ENCODE data around the gene CBS. TPM values are rescaled to one million over a fixed set of nuclear protein-coding genes. Genes with fewer than 3 reads are reported as not detected.
A peak's percentile ranks its signal among the peaks of the same experiment; 100 is the strongest.
"Not testable (repeated sequence)": the region's sequence is repeated elsewhere in the genome, so short reads cannot be mapped to it uniquely, and the experiment has no call there.

CBS gene
- total RNA-seq, 2 experiments from 2014 or later = 0.19 to 0.39 TPM

GRCh38 chr21:43045165-43045875, 30.3 kb downstream of the CBS start:
- H3K4me3 Mint-ChIP-seq = peak overlapping the region; percentile 27
- H3K36me3 ChIP-seq (ENCODE audit: insufficient read depth, low read length); H3K27ac ChIP-seq (ENCODE audit: low read depth in 1 of 2, low read length in 2 of 2); H3K9me3 Mint-ChIP-seq; H3K27me3 ChIP-seq (ENCODE audit: control insufficient read depth in 1 of 2, insufficient read depth in 2 of 2, low read length in 2 of 2); H3K4me1 Mint-ChIP-seq (ENCODE audit: low read depth); H3K27me3 Mint-ChIP-seq; H3K9me3 ChIP-seq (ENCODE audit: control insufficient read depth in 1 of 2, insufficient read depth in 1 of 2, low read length in 2 of 2); H3K36me3 Mint-ChIP-seq (ENCODE audit: low read depth); POLR2A ChIA-PET; H3K4me3 ChIP-seq (ENCODE audit: low read length); CTCF ChIA-PET; intact Hi-C loops (cut with DNase I, micrococcal nuclease): not testable (repeated sequence)
- peaks cover 13% of the 10 kb centered on the region for H3K4me1 ChIP-seq (ENCODE audit: insufficient read depth, low read length)
- DNase-seq (peak in 2 of 14 experiments; percentile 10 to 31), ATAC-seq (ENCODE audit: poor library complexity) (peak; percentile 80)
- H3K27ac Mint-ChIP-seq = peak overlapping the region; percentile 66

DNA sequence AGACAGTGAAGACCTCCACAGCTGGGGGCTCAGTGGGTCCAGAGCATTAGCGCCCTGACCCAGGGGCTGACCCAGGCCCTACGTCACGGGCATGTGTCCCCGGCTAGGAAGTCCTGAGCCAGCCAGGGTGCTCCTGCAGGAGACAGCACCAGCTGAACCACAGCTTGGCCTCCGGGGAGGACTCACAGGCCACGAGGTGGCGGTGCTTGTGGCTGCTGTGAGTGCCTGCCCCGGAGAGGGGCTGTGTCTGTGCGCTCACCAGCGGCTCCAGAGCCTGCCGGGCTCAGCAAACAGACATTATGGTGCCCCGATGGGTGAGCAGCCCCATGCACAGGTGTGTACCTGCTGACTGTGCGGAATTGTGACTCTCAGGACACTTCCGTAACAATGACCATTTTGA, 31.1 kb downstream of the CBS start:
- POLR2A ChIA-PET; H3K9me3 Mint-ChIP-seq; H3K36me3 ChIP-seq (ENCODE audit: insufficient read depth, low read length); ATAC-seq (ENCODE audit: poor library complexity); H3K27me3 Mint-ChIP-seq; H3K36me3 Mint-ChIP-seq (ENCODE audit: low read depth); intact Hi-C loops (cut with DNase I, micrococcal nuclease); H3K27me3 ChIP-seq (ENCODE audit: control insufficient read depth in 1 of 2, insufficient read depth in 2 of 2, low read length in 2 of 2); DNase-seq; H3K27ac Mint-ChIP-seq; H3K4me3 Mint-ChIP-seq; H3K4me1 Mint-ChIP-seq (ENCODE audit: low read depth); H3K27ac ChIP-seq (ENCODE audit: low read depth in 1 of 2, low read length in 2 of 2); H3K9me3 ChIP-seq (ENCODE audit: control insufficient read depth in 1 of 2, insufficient read depth in 1 of 2, low read length in 2 of 2); CTCF ChIA-PET; H3K4me3 ChIP-seq (ENCODE audit: low read length): not testable (repeated sequence)
- H3K4me1 ChIP-seq (ENCODE audit: insufficient read depth, low read length) = peaks cover 13% of the 10 kb centered on the region

- H3K4me3 Mint-ChIP-seq; H3K36me3 ChIP-seq (ENCODE audit: insufficient read depth, low read length); intact Hi-C loops (cut with DNase I, micrococcal nuclease); POLR2A ChIA-PET; CTCF ChIA-PET; H3K9me3 ChIP-seq (ENCODE audit: control insufficient read depth in 1 of 2, insufficient read depth in 1 of 2, low read length in 2 of 2); H3K27me3 ChIP-seq (ENCODE audit: control insufficient read depth in 1 of 2, insufficient read depth in 2 of 2, low read length in 2 of 2); H3K4me1 Mint-ChIP-seq (ENCODE audit: low read depth); H3K27me3 Mint-ChIP-seq; DNase-seq; ATAC-seq (ENCODE audit: poor library complexity); H3K36me3 Mint-ChIP-seq (ENCODE audit: low read depth); H3K27ac Mint-ChIP-seq; H3K27ac ChIP-seq (ENCODE audit: low read depth in 1 of 2, low read length in 2 of 2); H3K4me3 ChIP-seq (ENCODE audit: low read length); H3K9me3 Mint-ChIP-seq: not testable (repeated sequence)
- H3K4me1 ChIP-seq (ENCODE audit: insufficient read depth, low read length) = peaks cover 13% of the 10 kb centered on the region
Observed at GRCh38 chr21:43043291-43043690, 32.3 kb downstream of the CBS start.

DNA sequence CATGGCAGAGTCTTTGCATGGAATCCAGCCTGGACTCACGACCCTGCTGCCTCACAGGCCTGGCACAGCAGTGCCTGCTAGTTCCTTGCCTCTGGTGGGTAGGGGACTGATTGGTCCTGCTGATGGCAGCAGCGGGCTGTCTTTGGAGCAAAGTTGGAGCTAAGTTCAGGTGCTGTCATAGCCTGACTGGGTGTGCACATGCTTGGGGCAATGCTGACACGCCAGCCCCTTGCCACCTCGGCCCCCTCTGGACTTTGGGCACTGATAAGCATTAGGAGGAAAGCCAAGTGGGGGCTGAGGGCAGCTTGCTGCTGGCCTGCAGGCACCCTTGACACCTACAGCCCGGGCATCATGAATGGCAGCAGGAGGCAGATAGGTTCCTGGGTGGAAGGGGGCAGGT, 33.5 kb downstream of the CBS start:
- H3K27ac Mint-ChIP-seq; ATAC-seq (ENCODE audit: poor library complexity); H3K27ac ChIP-seq (ENCODE audit: low read depth in 1 of 2, low read length in 2 of 2); H3K27me3 Mint-ChIP-seq; H3K27me3 ChIP-seq (ENCODE audit: control insufficient read depth in 1 of 2, insufficient read depth in 2 of 2, low read length in 2 of 2); POLR2A ChIA-PET; H3K4me3 Mint-ChIP-seq; H3K9me3 Mint-ChIP-seq; intact Hi-C loops (cut with DNase I, micrococcal nuclease); H3K4me1 Mint-ChIP-seq (ENCODE audit: low read depth); H3K9me3 ChIP-seq (ENCODE audit: control insufficient read depth in 1 of 2, insufficient read depth in 1 of 2, low read length in 2 of 2); H3K36me3 Mint-ChIP-seq (ENCODE audit: low read depth); DNase-seq; CTCF ChIA-PET; H3K4me3 ChIP-seq (ENCODE audit: low read length); H3K36me3 ChIP-seq (ENCODE audit: insufficient read depth, low read length): not testable (repeated sequence)
- H3K4me1 ChIP-seq (ENCODE audit: insufficient read depth, low read length) = peaks cover 13% of the 10 kb centered on the region

- H3K4me3 ChIP-seq (ENCODE audit: low read length); ATAC-seq (ENCODE audit: poor library complexity); H3K36me3 ChIP-seq (ENCODE audit: insufficient read depth, low read length); H3K4me3 Mint-ChIP-seq; CTCF ChIA-PET; POLR2A ChIA-PET; intact Hi-C loops (cut with DNase I, micrococcal nuclease); H3K4me1 Mint-ChIP-seq (ENCODE audit: low read depth); H3K27ac ChIP-seq (ENCODE audit: low read depth in 1 of 2, low read length in 2 of 2); H3K9me3 Mint-ChIP-seq; DNase-seq; H3K27ac Mint-ChIP-seq; H3K27me3 ChIP-seq (ENCODE audit: control insufficient read depth in 1 of 2, insufficient read depth in 2 of 2, low read length in 2 of 2); H3K4me1 ChIP-seq (ENCODE audit: insufficient read depth, low read length); H3K27me3 Mint-ChIP-seq; H3K9me3 ChIP-seq (ENCODE audit: control insufficient read depth in 1 of 2, insufficient read depth in 1 of 2, low read length in 2 of 2): not testable (repeated sequence)
- H3K36me3 Mint-ChIP-seq (ENCODE audit: low read depth) = peaks cover 17% of the 10 kb centered on the region
Observed at GRCh38 chr21:43038659-43039044, 37.0 kb downstream of the CBS start.

DNA sequence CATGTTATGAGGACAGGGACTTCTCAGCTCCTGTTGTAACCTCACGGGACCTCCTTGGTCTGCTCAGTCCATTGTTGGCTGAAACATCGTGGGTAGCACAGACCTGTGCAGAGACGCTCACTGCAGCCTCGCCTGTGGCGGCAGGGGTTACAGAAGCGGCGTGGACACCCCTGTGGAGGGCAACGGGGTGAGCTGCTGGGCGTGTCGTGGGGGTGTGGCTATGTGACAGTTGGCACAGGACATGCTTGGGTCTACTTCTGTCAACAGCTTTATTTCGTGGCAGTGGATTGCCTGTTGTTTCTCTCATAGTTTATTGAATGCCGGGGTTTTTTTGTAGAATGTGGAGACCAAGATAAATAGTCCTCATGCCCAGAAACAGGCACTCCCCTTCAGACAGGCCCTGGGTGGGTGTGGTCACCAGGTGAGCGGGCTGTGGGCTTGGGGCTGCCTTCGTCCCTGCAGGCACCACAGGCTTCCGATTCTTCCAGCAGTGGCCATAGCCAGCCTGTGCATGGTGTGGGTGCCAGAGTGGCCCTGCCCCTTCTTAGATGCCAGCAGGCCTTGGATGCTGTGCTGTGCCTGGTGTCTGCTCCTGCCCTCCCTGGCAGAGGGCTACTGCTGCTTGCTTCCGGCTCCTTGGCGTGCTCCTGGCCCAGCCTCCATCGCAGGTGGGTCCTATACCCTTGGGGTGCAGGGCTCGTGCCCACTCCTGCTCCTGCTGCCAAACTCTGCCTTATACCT, 37.5 kb downstream of the CBS start:
- H3K27ac Mint-ChIP-seq, H3K9me3 Mint-ChIP-seq: not testable (repeated sequence)

DNA sequence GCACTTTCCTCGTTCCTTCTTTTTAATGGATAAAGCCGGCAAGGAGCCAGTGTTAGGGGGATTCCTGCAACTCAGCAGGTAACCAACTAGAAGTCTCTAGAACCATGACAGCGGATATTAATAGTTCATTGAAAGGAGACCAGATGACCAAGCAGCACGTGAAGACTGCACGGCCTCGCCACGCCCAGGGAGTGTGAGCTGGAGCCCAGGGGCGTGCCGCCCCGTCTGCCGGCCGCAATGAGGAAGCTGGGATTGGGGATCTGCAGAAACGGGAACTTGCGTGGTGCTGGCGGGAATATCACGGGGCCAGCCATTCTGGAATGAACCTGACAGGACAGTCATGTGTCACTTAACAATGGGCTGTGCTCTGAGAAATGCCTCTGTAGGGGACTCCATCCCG, 38.7 kb downstream of the CBS start:
- H3K27ac ChIP-seq (ENCODE audit: low read depth in 1 of 2, low read length in 2 of 2); H3K9me3 ChIP-seq (ENCODE audit: control insufficient read depth in 1 of 2, insufficient read depth in 1 of 2, low read length in 2 of 2); H3K27me3 ChIP-seq (ENCODE audit: control insufficient read depth in 1 of 2, insufficient read depth in 2 of 2, low read length in 2 of 2); H3K9me3 Mint-ChIP-seq; H3K27ac Mint-ChIP-seq; H3K27me3 Mint-ChIP-seq; ATAC-seq (ENCODE audit: poor library complexity); H3K4me3 Mint-ChIP-seq; H3K4me3 ChIP-seq (ENCODE audit: low read length); H3K36me3 ChIP-seq (ENCODE audit: insufficient read depth, low read length); DNase-seq; CTCF ChIA-PET; H3K4me1 Mint-ChIP-seq (ENCODE audit: low read depth); intact Hi-C loops (cut with DNase I, micrococcal nuclease); POLR2A ChIA-PET; H3K4me1 ChIP-seq (ENCODE audit: insufficient read depth, low read length): not testable (repeated sequence)
- peaks cover 31% of the 10 kb centered on the region for H3K36me3 Mint-ChIP-seq (ENCODE audit: low read depth)

More for the DNA sequence above, 37.5 kb downstream of the CBS start:
- H3K4me1 Mint-ChIP-seq (ENCODE audit: low read depth); H3K36me3 ChIP-seq (ENCODE audit: insufficient read depth, low read length); CTCF ChIA-PET; H3K4me3 ChIP-seq (ENCODE audit: low read length); ATAC-seq (ENCODE audit: poor library complexity); intact Hi-C loops (cut with DNase I, micrococcal nuclease); POLR2A ChIA-PET; H3K4me1 ChIP-seq (ENCODE audit: insufficient read depth, low read length); H3K27me3 Mint-ChIP-seq; H3K27me3 ChIP-seq (ENCODE audit: control insufficient read depth in 1 of 2, insufficient read depth in 2 of 2, low read length in 2 of 2); H3K4me3 Mint-ChIP-seq; H3K27ac ChIP-seq (ENCODE audit: low read depth in 1 of 2, low read length in 2 of 2); DNase-seq; H3K9me3 ChIP-seq (ENCODE audit: control insufficient read depth in 1 of 2, insufficient read depth in 1 of 2, low read length in 2 of 2): not testable (repeated sequence)
- peaks cover 19% of the 10 kb centered on the region for H3K36me3 Mint-ChIP-seq (ENCODE audit: low read depth)

Data from CD4-positive, alpha-beta T cell (primary cell).